Measurements from ENCODE around the gene NOD1. TPM values are rescaled to one million over a fixed set of nuclear protein-coding genes. Genes with fewer than 3 reads are reported as not detected.

NOD1 gene
- total and polyA plus RNA-seq, 2 of the 13 experiments (the other 11 are each of a cell fraction or from before 2014, with no cell fraction given) = 1.7 to 2.9 TPM

DNA sequence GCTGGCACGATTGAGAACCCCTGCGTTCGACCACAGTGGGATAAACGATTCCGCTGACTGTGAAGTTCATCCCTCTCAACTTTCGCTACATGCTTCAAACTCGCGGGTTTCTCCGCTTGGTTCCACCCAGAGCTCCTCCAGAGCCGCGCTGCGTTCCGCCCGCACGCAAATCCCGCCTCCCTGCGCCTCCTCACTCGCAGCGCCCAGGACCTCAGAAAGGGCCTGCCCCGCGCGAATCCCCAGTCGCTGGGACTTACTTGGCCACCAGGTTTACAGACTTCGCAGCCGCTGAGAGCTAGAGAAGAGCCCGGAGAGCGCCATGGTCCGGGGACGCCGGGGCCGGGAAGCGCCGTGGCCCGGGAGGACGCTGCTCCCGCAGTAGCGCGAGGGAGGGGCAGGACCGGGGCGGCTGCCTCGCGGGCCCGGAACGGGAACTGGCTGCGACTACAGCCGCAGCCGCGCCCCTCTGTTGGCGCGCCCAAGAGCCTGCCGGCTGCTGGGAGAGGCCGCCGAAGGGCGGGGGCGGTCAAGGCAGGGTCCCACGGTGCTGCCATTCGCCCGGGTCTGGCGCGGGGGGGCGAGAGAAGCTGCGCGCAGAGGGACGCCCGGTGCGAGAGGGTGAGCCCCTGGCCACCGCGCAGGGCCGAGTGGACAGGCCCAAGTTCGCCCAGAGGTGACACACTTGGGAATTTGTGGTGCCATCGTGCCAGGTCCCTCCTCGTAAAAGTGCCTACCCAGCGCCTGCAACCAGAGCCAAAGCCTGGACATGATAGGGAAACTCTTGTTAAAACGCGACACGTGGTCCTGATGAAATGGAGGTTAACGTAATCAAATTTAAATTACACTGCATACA is at the start of gene NOD1 (continued):
- TF ChIP-seq, protein P1, sequence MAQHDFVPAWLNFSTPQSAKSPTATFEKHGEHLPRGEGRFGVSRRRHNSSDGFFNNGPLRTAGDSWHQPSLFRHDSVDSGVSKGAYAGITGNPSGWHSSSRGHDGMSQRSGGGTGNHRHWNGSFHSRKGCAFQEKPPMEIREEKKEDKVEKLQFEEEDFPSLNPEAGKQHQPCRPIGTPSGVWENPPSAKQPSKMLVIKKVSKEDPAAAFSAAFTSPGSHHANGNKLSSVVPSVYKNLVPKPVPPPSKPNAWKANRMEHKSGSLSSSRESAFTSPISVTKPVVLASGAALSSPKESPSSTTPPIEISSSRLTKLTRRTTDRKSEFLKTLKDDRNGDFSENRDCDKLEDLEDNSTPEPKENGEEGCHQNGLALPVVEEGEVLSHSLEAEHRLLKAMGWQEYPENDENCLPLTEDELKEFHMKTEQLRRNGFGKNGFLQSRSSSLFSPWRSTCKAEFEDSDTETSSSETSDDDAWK (CRISPR knock-in tag; IDR thresholded peaks at IDR 0.05) = no peak
- TF ChIP-seq RBFOX2 (IDR thresholded peaks at IDR 0.05; ENCODE audit: low read depth, low read length) (peak; percentile 85), MED13 (CRISPR knock-in tag; IDR thresholded peaks at IDR 0.05) (no peak), ZNF747 (CRISPR knock-in tag; IDR thresholded peaks at IDR 0.05; ENCODE audit: borderline replicate concordance) (peak; percentile 70; the same call in 1 of the 2 replicates), NR2C2 (CRISPR knock-in tag; IDR thresholded peaks at IDR 0.05; ENCODE audit: borderline replicate concordance) (peak; percentile 43; the same call in 1 of the 2 replicates), TSC22D2 (CRISPR knock-in tag; IDR thresholded peaks at IDR 0.05; ENCODE audit: borderline replicate concordance) (no peak), KDM1A (CRISPR knock-in tag; IDR thresholded peaks at IDR 0.05) (no peak), ERF (CRISPR knock-in tag; IDR thresholded peaks at IDR 0.05) (0 out of 2 replicates have a peak, but pooled peaks have one; percentile 45), NR3C1 (CRISPR knock-in tag; IDR thresholded peaks at IDR 0.05) (no peak), ZNF776 (CRISPR knock-in tag; IDR thresholded peaks at IDR 0.05) (no peak)
- TF ChIP-seq, protein P2, sequence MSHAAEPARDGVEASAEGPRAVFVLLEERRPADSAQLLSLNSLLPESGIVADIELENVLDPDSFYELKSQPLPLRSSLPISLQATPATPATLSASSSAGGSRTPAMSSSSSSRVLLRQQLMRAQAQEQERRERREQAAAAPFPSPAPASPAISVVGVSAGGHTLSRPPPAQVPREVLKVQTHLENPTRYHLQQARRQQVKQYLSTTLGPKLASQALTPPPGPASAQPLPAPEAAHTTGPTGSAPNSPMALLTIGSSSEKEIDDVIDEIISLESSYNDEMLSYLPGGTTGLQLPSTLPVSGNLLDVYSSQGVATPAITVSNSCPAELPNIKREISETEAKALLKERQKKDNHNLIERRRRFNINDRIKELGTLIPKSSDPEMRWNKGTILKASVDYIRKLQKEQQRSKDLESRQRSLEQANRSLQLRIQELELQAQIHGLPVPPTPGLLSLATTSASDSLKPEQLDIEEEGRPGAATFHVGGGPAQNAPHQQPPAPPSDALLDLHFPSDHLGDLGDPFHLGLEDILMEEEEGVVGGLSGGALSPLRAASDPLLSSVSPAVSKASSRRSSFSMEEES (CRISPR knock-in tag; IDR thresholded peaks at IDR 0.05) = no peak
- TF ChIP-seq, protein P3, sequence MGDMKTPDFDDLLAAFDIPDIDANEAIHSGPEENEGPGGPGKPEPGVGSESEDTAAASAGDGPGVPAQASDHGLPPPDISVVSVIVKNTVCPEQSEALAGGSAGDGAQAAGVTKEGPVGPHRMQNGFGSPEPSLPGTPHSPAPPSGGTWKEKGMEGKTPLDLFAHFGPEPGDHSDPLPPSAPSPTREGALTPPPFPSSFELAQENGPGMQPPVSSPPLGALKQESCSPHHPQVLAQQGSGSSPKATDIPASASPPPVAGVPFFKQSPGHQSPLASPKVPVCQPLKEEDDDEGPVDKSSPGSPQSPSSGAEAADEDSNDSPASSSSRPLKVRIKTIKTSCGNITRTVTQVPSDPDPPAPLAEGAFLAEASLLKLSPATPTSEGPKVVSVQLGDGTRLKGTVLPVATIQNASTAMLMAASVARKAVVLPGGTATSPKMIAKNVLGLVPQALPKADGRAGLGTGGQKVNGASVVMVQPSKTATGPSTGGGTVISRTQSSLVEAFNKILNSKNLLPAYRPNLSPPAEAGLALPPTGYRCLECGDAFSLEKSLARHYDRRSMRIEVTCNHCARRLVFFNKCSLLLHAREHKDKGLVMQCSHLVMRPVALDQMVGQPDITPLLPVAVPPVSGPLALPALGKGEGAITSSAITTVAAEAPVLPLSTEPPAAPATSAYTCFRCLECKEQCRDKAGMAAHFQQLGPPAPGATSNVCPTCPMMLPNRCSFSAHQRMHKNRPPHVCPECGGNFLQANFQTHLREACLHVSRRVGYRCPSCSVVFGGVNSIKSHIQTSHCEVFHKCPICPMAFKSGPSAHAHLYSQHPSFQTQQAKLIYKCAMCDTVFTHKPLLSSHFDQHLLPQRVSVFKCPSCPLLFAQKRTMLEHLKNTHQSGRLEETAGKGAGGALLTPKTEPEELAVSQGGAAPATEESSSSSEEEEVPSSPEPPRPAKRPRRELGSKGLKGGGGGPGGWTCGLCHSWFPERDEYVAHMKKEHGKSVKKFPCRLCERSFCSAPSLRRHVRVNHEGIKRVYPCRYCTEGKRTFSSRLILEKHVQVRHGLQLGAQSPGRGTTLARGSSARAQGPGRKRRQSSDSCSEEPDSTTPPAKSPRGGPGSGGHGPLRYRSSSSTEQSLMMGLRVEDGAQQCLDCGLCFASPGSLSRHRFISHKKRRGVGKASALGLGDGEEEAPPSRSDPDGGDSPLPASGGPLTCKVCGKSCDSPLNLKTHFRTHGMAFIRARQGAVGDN (CRISPR knock-in tag; IDR thresholded peaks at IDR 0.05) = peak; percentile 94
- TF ChIP-seq, protein P4, sequence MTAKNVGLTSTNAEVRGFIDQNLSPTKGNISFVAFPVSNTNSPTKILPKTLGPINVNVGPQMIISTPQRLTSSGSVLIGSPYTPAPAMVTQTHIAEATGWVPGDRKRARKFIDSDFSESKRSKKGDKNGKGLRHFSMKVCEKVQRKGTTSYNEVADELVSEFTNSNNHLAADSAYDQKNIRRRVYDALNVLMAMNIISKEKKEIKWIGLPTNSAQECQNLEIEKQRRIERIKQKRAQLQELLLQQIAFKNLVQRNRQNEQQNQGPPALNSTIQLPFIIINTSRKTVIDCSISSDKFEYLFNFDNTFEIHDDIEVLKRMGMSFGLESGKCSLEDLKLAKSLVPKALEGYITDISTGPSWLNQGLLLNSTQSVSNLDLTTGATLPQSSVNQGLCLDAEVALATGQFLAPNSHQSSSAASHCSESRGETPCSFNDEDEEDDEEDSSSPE (CRISPR knock-in tag; IDR thresholded peaks at IDR 0.05) = peak; percentile 44; the same call in 1 of the 2 replicates
- TF ChIP-seq, protein P5, sequence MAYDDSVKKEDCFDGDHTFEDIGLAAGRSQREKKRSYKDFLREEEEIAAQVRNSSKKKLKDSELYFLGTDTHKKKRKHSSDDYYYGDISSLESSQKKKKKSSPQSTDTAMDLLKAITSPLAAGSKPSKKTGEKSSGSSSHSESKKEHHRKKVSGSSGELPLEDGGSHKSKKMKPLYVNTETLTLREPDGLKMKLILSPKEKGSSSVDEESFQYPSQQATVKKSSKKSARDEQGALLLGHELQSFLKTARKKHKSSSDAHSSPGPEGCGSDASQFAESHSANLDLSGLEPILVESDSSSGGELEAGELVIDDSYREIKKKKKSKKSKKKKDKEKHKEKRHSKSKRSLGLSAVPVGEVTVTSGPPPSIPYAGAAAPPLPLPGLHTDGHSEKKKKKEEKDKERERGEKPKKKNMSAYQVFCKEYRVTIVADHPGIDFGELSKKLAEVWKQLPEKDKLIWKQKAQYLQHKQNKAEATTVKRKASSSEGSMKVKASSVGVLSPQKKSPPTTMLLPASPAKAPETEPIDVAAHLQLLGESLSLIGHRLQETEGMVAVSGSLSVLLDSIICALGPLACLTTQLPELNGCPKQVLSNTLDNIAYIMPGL (CRISPR knock-in tag; IDR thresholded peaks at IDR 0.05; ENCODE audit: borderline replicate concordance in 1 of 2, low read depth in 1 of 2) = peak; percentile 82 to 85
- TF ChIP-seq, protein P6, sequence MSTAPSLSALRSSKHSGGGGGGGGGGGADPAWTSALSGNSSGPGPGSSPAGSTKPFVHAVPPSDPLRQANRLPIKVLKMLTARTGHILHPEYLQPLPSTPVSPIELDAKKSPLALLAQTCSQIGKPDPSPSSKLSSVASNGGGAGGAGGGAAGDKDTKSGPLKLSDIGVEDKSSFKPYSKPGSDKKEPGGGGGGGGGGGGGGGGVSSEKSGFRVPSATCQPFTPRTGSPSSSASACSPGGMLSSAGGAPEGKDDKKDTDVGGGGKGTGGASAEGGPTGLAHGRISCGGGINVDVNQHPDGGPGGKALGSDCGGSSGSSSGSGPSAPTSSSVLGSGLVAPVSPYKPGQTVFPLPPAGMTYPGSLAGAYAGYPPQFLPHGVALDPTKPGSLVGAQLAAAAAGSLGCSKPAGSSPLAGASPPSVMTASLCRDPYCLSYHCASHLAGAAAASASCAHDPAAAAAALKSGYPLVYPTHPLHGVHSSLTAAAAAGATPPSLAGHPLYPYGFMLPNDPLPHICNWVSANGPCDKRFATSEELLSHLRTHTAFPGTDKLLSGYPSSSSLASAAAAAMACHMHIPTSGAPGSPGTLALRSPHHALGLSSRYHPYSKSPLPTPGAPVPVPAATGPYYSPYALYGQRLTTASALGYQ (CRISPR knock-in tag; IDR thresholded peaks at IDR 0.05) = no peak; the same call in 1 of the 2 replicates

All from HepG2 (cell line).